CMK (cell line): ENCODE measurements around the gene ZNF808.
"Not testable (repeated sequence)": the region's sequence is repeated elsewhere in the genome, so short reads cannot be mapped to it uniquely, and the experiment has no call there.

Source experiments
- DNase-seq: peaks from one replicate; pipeline ENCODE4 v3.0.0-alpha.2; 2010; ENCODE audit warnings: low read depth

The ZNF808 gene

GRCh38 chr19:52600639-52601024 is 73.2 kb downstream of the ZNF808 start:
- no peak for DNase-seq

GRCh38 chr19:52601025-52601973 is 73.8 kb downstream of the ZNF808 start:
- peak; percentile 78 for DNase-seq

GRCh38 chr19:52601974-52602366 is 74.5 kb downstream of the ZNF808 start:
- DNase-seq, result not testable (repeated sequence)

- no peak for DNase-seq
Observed at GRCh38 chr19:52602941-52603340, 75.5 kb downstream of the ZNF808 start.

- DNase-seq, result no peak
Observed at GRCh38 chr19:52603558-52604207, 76.2 kb downstream of the ZNF808 start.
